NCI-H2029 treated with DMSO at 0.1 percent for 48 hours (cell line): Measurements from ENCODE around the gene NRXN2.

Experiments used
- DNase-seq: peaks from one replicate; lab custom pipeline; 2025; lab: John Stamatoyannopoulos, UW

NRXN2 gene

GRCh38 chr11:64759131-64759721, 36.2 kb upstream of the NRXN2 start:
- DNase-seq = no peak

GRCh38 chr11:64758330-64759079, 35.5 kb upstream of the NRXN2 start:
- DNase-seq = no peak

- no peak for DNase-seq
Measured at GRCh38 chr11:64757549-64758329, 34.7 kb upstream of the NRXN2 start.

GRCh38 chr11:64755681-64756361, 32.8 kb upstream of the NRXN2 start:
- DNase-seq = no peak

DNA sequence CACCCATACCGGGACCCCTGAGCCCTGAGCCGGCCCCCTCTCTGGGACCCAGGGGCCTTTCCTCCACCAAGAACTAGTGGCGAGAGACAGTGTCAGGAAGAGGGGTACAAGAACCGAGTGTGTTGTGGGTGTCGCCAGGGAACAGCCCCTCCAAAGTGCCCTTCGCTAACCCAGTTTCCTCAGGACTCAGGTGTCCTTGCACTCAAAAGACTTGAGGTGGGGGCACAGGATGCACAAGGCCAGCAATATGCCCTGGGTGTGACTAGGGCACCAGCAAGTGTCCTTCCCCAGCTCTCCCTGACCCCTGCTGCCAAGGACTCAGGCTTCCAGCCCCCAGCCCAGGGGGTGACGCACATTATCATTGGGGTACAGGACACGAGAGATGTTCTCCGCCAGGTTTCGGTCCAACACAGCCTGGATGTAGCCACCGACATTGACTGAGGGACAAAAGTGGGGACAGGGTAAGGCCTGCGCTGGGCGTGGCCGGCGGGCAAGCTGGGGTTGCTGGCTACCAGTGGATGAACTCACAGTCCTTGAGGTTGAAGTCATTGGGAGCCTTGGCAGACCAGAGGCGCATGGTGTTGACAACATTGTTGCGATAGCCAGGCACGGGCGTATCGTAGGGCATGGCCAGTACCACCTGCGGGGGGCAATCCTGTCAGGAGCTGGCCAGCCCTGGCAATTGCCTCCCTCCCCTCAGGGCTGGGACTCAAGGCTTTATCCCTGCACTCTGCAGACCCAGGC, 32.1 kb upstream of the NRXN2 start:
- no peak for DNase-seq

DNA sequence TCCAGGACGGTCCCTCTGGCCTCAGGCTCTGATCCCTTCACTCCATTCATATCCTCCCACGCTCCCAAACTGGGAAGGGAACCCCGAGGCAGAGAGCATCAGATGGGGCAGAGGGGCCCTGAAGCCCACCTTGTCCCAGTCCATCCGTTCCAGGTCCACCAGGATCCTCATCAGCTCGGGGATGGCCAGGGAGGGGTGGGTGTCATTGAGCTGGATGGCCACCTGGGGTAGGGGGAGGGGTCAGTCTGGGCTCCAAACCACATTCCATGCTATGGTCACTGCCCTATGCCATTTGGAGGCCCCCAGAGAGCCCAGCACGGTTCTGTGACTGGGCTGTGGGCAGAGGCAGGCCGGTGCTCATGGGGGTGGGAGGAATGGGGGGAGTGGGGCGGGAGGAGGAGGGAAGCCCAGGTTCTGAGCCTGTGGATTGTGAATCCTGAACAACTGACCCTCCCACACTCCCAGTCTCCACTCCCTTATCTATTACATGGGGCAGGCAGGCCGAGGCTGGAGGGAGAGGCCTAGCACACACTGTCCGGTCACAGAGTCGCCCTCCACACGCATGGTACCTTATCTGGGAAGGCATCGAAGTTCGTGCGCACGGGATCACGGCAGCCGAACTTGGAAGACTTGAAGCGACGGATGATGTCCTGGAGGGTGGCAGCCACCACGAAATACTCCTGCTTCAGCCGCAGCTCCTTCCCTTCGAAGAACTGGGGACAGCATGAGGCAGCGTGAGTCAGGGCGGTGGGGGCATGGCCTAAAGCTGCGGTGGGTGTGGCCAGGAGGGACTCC, 31.3 kb upstream of the NRXN2 start:
- DNase-seq = no peak

- DNase-seq = no peak
Measured at GRCh38 chr11:64753380-64754123, 30.6 kb upstream of the NRXN2 start.

DNA sequence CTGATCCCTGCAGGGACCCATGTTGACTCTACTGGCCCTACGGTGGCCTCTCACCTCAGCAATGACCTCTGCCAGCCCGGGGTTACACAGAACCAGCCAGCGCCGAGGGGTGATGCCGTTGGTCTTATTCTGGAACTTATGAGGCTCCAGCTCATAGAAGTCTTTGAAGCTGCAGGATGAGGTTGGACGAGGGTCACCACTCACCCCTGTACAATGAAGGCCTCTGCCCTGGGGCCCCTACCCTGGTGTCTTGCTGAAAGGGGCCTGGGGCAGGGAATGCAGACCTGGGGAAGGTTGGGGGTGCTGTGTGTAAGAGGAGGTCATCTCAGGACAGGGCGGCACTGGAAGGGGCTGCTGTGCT, 30.0 kb upstream of the NRXN2 start:
- no peak for DNase-seq

GRCh38 chr11:64752175-64752970, 29.4 kb upstream of the NRXN2 start:
- DNase-seq = no peak

- no peak for DNase-seq
Measured at GRCh38 chr11:64751580-64751979, 28.6 kb upstream of the NRXN2 start.

- DNase-seq = no peak
Measured at GRCh38 chr11:64751136-64751535, 28.1 kb upstream of the NRXN2 start.

GRCh38 chr11:64750361-64751054, 27.5 kb upstream of the NRXN2 start:
- no peak for DNase-seq

DNA sequence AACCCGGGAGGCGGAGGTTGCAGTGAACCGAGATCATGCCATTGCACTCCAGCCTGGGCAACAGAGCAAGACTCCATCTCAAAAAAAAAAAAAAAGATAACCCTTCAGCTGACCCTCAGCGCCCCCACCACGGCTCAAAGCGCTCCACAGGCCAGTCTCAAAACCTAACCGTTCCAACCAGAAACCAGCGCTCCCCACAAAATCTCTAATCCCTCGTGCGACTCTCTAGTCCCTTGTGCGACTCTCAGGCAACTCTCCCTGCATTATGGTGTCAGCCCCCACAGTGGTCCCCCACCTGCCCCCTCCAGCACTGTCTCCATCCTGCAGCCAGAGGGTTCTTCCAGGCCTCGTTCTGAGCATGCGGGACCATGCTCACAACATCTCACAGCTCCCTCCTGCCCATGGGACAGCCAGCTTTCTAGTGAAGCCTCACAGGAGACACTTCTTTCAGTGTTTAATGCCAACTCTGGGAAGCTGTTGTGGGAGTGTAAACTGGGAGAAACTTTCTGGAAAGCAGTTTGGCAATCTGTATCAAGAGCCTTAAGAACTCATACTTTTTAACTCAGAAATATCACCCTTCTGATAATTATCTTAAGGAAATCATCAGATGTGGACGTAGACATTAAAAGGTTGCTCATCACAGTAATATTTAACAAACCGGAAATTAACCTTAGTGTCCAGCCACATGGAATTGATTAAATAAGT, 25.1 kb upstream of the NRXN2 start:
- DNase-seq = no peak

- no peak for DNase-seq
Measured at GRCh38 chr11:64746486-64746885, 23.5 kb upstream of the NRXN2 start.

- no peak for DNase-seq
Measured at GRCh38 chr11:64745521-64746328, 22.7 kb upstream of the NRXN2 start.

- no peak for DNase-seq
Measured at GRCh38 chr11:64745189-64745520, 22.2 kb upstream of the NRXN2 start.

- no peak for DNase-seq
Measured at GRCh38 chr11:64744544-64745188, 21.7 kb upstream of the NRXN2 start.
